GM19025 (cell line): Measurements from ENCODE around the gene ITPKB.
"Not testable (repeated sequence)": the region's sequence is repeated elsewhere in the genome, so short reads cannot be mapped to it uniquely, and the experiment has no call there.

Source experiments
- ATAC-seq: cut with Tn5 transposase; IDR thresholded peaks from one replicate; pipeline ENCODE4 v1.9.1; 2021; ENCODE audit warnings: mild to moderate bottlenecking, low read depth, moderate library complexity; ENCODE audit not compliant: unreplicated experiment

The ITPKB gene

DNA sequence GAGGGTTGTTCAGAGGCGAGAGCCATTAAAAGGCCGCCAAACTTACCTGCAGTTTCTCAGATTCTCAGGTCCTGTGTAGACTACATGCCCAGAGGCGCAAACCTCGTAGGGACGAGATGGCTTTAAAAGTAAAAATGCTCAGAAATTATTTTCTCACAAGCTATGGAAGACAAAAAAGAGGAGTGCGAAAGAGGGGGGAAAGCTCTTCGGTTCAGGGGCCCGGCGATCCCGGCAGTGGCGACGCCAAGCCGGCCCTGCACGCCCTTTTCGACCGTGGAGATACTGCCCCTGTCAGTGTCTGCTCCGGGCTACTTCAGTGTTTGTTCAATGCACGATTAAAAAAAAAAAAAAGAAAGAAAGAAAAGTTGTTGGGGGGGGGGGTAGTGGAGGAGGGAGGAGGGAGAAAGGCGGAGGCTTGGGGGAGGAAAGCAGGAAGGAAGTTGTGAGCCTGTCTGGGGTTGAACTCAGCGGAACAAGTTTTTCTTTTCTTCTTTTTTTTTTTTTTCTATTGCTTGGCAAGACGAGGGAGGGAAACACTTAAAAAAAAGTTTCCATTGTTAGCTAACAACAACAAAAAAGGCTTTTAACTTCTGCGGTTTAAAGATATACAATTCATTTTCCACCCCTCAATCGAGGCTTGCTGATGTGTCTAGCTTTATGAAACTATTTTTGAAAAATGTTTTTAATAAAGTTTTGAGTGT, at the start of gene ITPKB:
Gene ITPKB, minus strand, starts transcription at position 288 of the 701 bp plus-strand sequence. CDS start 1,824 bp downstream, outside the sequence.
- ATAC-seq = no peak

DNA sequence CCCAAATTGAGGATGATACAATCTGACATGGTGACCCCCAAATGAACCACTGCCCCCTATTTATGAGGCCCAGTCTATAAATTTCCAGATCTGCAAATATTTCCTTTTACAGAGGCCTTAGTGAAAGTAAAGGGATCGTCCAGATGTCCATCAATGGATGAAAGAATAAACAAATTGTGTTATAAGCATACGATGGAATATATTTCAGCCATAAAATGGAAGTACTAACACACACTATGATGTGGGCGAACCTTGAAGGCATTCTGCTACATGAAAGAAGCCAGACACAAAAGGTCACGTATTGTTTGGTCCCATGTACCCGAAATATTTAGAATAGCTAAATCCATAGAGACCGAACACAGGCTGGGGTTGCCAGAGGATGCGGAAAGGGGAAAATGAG, 48.6 kb upstream of the ITPKB start:
- ATAC-seq = no peak

DNA sequence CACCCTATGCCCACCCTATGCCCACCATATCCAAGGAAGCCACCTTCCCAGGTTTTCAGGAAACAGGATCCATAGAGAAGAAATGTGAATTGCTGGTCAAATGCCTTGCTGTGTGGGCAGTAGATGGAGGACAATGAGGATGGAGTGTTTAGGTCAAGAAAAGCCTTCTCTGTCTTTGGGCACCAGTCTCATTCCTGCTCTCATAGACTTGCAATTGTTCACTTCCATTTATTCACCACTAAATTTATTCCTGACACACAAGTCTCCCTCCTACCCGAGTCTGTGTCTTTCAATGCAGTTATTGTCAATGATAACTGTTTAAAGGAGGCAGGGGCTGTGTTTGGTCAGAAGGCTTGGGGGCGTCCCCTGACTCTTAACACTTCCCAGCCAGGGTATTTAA, 48.0 kb upstream of the ITPKB start:
- ATAC-seq = no peak

- ATAC-seq = no peak
Observed at GRCh38 chr1:226786550-226786949, 47.5 kb upstream of the ITPKB start.

- no peak for ATAC-seq
Observed at GRCh38 chr1:226785805-226786204, 46.7 kb upstream of the ITPKB start.

GRCh38 chr1:226784081-226785049, 45.3 kb upstream of the ITPKB start:
- ATAC-seq = no peak

- no peak for ATAC-seq
Observed at GRCh38 chr1:226782845-226783601, 43.9 kb upstream of the ITPKB start.

DNA sequence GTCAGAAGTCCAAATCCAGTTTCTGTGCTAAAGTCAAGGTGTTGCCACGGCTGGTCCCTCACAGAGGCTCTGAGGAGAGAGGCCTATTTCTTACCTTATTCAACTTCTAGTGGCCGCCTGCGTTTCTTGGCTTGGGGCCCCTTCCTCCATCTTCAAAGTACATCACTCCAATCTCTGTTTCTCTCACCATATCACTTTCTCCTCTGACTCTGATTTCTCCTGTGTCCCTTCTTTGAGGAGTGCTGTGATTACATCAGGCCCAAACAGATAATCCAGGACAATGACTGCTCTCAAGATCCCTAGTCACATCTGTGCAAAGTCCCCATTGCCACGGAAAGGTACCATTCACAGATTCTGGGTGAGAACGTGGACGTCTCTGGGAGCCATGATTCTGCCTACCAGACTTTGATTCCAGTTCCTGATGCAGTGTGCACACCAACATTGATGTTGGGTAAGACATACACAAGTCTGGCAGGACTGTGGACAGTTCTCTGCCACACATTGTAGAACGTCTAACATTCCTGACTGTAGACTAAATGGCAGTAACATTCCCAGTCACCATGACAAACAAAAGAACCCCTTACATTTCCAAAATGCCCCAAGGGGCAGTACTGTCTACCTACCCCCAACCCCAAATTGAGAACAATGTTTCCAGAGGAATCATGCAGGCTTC, 43.0 kb upstream of the ITPKB start:
- ATAC-seq = no peak

DNA sequence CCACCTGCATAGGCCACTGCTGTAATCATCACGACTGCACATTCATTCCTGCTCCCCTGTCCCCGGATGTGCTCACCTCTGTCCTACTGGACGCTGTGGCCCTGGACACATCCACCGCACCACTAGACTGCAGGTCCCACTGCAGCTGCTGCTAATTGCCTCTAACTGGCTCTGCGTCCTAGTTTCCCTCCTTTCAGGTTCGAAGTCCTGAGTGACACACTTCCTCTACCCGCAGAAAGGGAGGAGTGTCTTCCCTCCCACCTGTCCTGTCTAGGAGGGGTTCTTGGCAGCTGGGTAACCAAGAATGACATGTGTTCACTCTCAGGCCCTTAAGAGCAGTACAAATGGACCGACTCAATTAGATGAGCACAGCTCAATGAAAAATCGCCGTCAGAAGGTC, 40.5 kb upstream of the ITPKB start:
- no peak for ATAC-seq

GRCh38 chr1:226778657-226779058, 39.6 kb upstream of the ITPKB start:
- ATAC-seq = no peak

DNA sequence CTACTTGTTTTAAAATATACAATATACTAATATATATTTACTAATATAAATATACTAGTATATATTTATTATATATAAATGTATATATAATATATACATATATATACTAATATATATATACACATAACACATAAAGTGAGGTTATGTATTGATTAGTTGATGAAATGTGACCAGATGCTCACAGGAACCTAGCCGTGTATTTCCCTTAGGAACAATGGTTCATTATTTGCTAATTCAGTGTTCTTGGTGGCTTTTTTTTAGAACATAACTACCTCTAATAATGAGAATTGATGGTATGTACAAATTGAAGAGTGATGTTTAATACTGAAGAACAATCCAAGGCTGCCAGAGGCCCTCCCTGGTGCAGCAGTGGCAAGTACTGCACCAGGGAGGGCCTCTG, 37.9 kb upstream of the ITPKB start:
- ATAC-seq = no peak

- ATAC-seq = no peak
Observed at GRCh38 chr1:226776066-226776465, 37.0 kb upstream of the ITPKB start.

DNA sequence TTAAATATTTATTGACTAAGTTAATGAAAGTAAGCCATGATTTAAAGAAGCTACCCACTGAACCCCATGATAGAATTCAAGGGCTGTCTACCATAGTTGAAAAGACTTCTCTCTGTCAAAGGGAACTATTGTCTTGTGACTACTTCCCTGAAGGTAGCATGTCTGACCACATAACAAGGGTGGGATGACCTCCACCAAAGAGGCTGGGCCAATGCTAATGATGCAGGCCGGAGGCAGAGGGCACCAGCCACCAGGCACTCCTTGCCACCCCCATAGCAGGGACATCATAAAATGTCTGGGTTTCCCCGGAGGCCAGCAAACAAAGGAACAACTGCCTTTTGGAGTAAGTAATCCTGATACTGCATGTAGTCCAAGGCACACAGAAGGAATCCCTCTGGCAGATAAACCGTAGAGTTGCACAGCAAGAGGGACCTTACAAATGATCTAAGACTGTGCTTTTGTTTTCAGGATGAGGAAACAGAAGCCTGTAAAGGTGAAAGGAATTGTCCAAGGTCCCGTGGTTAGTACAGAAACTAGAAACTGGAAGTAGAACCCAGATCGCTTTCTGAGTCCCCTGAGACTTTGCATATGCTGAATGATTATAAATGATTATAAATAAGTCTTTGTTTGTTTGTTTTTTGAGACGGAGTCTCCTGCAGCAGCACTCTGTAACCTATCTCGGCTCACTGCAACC, 33.5 kb upstream of the ITPKB start:
- no peak for ATAC-seq

DNA sequence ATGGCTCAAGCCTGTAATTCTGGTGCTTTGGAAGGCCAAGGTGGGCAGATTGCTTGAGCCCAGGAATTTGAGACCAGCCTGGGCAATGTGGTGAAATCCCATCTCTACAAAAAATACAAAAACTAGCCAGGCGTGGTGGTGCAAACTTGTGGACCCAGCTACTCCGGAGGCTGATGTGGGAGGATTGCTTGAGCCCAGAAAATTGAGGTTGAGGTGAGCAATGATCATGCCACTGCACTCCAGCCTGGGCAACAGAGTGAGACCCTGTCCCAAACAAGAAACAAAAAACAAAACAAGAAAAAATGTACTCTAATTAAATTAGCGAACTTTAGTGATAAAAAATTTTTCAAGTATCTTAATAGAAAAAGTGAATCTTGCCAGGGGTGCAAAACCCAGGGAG, 28.1 kb upstream of the ITPKB start:
- not testable (repeated sequence) for ATAC-seq

DNA sequence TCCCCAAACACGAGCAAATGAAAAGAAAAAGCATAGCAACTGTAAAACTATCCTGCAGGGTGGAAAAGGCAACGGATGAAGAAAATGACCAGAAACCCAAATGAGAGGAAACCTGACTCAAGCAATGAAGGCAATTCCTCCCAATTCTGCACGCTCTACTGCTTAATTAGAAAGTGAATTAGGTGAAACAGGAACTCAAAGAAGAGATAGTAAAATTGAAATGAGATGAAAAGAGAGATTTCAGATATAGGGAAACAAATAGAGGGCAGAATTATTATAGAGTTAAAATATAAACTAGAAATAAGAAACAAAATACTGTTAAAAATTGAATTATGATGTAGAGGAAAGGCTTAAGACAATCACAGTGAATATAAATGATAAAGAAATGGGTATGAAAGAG, 27.5 kb upstream of the ITPKB start:
- ATAC-seq = no peak

- no peak for ATAC-seq
Observed at GRCh38 chr1:226764533-226764932, 25.5 kb upstream of the ITPKB start.

GRCh38 chr1:226763905-226764264, 24.8 kb upstream of the ITPKB start:
- ATAC-seq = no peak

DNA sequence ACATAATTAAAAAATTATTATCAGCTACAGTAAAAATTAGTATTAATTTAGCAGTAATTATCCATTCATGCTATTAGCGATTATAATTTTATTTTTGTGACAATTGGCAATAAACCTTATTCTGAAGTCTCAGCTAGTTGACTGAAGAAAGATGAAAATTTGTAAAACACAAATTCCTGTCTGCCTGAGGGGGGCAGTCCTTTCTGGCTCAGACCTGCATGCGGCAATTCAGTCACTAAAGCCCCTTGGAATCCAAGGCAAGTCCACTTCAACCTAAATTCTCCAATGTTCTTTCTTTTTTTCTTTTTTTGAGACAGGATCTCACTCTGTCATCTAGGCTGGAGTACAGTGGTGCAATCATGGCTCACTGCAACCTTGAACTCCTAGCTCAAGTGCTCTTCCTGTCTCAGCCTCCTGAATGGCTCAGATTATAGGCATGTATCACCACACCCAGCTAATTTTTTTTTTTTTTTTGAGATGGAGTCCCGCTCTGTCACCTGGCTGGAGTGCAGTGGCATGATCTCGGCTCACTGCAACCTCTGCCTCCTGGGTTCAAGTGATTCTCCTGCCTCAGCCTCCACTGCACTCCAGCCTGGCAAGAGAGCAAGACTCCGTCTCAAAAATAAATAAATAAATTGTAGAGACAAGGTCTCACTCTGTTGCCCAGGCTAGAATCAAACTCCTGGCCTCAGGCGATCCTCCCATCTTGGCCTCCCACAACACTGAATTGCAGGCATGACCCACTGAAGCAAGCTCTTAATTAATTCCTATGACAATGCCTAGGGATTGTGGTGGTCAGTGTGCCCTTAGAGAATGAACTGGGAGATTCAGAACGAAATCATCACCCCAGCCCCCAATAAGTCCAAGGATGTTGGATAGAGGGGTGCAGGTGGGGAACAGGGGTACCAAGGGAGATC, 24.2 kb upstream of the ITPKB start:
- ATAC-seq = no peak

GRCh38 chr1:226762055-226762454, 23.0 kb upstream of the ITPKB start:
- no peak for ATAC-seq
